ENCODE measurements around the gene BRME1. TPM values are rescaled to one million over a fixed set of nuclear protein-coding genes. Genes with fewer than 3 reads are reported as not detected.

The BRME1 gene
- total RNA-seq, 4 donors from 2014 or later = 0.66 to 3.0 (median 1.0) TPM; not detected in 1

GRCh38 chr19:13881692-13882418 is 24.1 kb downstream of the BRME1 start:
- no peak for TF ChIP-seq CTCF (IDR thresholded peaks at IDR 0.05; ENCODE audit: low read depth)

- TF ChIP-seq CTCF (IDR thresholded peaks at IDR 0.05; ENCODE audit: low read depth) = no peak
These were observed 24.6 kb downstream of the BRME1 start for GRCh38 chr19:13881251-13881691.

GRCh38 chr19:13880059-13881043 is 25.6 kb downstream of the BRME1 start:
- no peak for TF ChIP-seq CTCF (IDR thresholded peaks at IDR 0.05; ENCODE audit: low read depth)

- no peak for TF ChIP-seq CTCF (IDR thresholded peaks at IDR 0.05; ENCODE audit: low read depth)
These were observed 28.6 kb downstream of the BRME1 start for GRCh38 chr19:13877303-13877702.

- TF ChIP-seq CTCF (IDR thresholded peaks at IDR 0.05; ENCODE audit: low read depth) = no peak
These were observed 29.1 kb downstream of the BRME1 start, which contains the start of gene NANOS3 for GRCh38 chr19:13876834-13877233. TSS of gene NANOS3 (plus strand) at chr19:13877134. CDS start at chr19:13877249, 115 bp downstream.

- no peak for TF ChIP-seq CTCF (IDR thresholded peaks at IDR 0.05; ENCODE audit: low read depth)
These were observed 30.1 kb downstream of the BRME1 start for GRCh38 chr19:13875824-13876223.
